ENCODE measurements around the gene TMEM244.
"Not testable (repeated sequence)": the region's sequence is repeated elsewhere in the genome, so short reads cannot be mapped to it uniquely, and the experiment has no call there.

The TMEM244 gene, protein sequence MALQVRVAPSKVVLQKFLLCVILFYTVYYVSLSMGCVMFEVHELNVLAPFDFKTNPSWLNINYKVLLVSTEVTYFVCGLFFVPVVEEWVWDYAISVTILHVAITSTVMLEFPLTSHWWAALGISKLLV

GRCh38 chr6:129860908-129861665 is at the start of gene TMEM244:
Gene TMEM244, minus strand, starts transcription at chr6:129861315. Its CDS starts 127 bp downstream, at chr6:129861188.
- DNase-seq = peak; percentile 1

DNA sequence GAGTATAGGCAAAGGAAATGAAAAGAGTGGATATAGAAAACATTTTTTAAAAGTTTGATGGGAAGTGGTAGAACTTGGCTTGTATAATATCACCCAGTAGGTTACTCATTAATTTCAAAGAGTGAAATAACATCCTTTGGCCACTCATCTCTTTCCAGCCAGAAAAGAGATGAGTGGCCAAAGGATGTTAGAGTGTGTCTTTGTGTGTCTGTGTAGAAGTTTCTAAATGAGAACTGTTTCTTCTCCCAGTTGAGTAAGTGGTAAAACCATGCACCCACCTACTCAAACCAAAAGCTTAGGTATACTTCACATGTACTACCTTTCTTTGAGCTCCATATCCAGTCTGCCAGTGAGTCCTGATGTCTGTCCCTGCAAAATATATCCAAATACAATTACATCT is 47.7 kb upstream of the TMEM244 start:
- DNase-seq = no peak

- DNase-seq = no peak
Observed at GRCh38 chr6:129908356-129908755, 47.2 kb upstream of the TMEM244 start.

- DNase-seq = no peak
Observed at GRCh38 chr6:129906515-129907077, 45.5 kb upstream of the TMEM244 start.

DNA sequence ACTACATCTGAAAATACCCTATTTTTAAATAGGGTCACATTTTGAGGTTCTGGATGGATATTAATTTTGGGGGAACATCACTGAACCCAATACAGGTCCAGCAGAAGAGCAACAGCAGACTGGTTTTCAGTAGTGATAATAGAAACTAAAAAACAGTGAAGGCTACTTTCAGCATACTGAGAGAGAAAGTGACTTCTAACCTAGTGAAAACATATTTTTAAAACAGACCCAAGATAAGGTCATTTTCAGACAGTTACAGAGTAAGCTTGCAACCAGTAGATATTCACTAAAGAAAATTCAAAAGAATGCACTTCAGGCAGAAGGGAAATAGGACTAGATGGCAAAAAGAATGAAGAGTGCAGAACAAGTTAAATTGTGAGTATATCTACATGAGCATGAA is 42.0 kb upstream of the TMEM244 start:
- no peak for DNase-seq

GRCh38 chr6:129902681-129903080 is 41.6 kb upstream of the TMEM244 start:
- DNase-seq = no peak

DNA sequence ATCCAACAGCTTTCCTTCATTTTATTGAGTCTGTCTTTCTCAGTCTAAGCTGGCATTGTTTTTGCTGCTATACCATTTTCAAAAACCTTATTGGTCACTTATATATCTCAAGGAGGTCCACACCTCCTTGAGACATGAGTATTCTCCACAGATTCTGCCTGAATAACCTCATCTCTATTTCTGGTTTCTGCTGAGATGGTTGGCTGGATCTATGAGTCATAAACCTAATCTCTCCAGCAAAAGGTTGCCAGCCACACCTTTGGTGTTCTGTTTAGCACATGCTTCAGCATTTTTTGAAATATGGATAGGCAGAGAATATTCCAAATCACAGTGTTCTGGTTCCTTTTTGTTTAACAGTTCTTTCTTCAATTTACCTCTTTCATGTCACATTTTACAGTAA is 40.8 kb upstream of the TMEM244 start:
- no peak for DNase-seq

DNA sequence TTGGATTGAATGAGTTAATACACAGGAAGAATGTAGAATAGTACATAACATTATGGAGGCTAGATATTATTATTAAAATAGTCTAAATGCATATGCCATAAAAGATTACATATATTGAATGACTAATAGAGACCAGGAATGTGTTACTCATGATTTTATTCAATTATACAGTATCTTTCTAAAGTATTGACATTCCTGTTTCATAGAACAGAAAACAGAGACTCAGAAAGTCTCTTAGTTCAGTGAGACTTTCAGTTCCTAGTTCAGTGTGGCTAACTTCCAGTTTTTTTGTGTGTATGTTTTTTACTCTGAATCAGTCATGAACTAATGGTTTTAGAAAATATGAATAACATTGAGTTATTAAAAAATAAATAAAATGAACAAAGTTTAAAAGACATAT is 34.6 kb upstream of the TMEM244 start:
- DNase-seq = no peak

DNA sequence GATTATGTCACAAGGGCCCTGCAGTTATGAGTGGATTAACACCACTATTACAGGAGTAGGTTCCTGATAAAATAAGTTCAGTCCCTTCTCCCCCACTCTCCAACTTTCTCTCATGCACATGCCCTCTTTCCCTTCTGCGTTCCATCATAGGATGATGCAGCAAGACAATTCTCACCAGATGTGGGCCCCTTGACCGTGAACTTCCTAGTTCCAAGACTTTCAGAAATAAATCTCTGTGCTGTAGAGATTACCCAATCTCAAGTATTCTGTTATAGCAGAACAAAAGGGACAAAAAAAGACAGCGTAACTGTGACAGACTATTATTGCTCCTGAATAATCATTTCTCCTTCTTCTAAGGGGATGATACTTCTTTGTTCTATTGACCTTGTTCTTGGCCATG is 33.8 kb upstream of the TMEM244 start:
- DNase-seq = no peak

- DNase-seq = no peak
Observed at GRCh38 chr6:129893640-129894039, 32.5 kb upstream of the TMEM244 start.

DNA sequence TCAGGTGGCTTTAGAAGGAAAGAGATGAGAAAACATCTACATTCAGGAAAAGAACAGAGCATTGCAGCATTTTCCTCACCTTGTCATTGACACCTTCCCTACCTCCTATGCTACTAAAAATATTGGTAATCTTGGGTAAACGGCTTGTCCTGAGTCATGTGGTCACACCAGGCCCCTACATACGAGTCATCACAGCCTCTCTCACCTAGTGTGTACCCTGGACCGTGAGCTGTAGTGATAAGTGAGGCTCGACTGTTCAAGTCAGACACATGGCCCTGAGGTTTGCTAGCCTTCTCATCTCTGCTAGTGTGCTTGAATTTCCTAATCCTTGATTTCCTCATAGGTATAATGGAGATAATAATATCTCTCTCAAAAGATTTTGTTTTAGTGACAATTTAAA is 29.6 kb upstream of the TMEM244 start:
- no peak for DNase-seq

- no peak for DNase-seq
Observed at GRCh38 chr6:129890164-129890563, 29.0 kb upstream of the TMEM244 start.

DNA sequence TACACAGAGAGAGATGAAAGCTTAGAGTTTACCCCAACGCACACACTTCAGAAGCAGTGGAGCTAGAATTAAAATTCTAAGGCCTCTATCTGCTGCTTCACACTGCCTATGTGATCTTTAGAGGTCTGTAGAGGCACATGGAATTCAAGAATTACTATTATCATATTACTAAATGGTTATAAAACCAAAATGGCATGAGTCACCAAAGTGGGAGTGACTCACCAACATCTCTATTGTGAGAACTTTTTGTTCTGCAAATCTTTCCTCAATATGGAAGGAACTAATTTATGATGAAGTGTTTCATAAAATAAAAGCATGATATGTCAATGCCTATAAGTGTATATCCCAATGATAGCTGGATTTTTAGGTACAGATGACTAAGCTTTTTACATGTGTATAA is 28.5 kb upstream of the TMEM244 start:
- no peak for DNase-seq

GRCh38 chr6:129886401-129887155 is 25.5 kb upstream of the TMEM244 start:
- no peak for DNase-seq

- DNase-seq = no peak
Observed at GRCh38 chr6:129884211-129884610, 23.1 kb upstream of the TMEM244 start.

DNA sequence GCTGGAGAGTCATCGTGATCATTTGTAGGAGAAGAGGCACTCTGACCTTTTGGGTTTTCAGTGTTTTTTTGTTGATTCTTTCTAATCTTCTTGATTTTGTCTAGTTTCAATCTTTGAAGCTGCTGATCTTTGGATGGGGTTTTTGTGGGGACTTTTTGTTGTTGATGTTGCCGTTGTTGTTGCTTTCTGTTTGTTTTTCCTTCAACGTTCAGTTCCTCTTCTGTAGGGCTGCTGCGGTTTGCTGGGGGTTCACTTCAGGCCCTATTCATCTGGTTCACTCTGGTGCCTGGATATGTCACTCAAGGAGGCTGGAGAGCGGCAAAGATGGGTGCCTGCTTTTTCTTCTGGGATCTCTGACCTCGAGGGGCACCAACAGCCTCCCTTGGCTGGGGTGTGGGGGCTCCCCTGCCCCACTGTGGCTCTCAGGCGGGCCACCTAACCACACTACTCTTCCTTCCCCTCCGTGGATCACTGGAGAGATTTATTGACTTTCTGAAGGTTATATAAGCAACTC is 21.5 kb upstream of the TMEM244 start:
- DNase-seq = no peak

GRCh38 chr6:129877894-129878293 is 16.8 kb upstream of the TMEM244 start:
- DNase-seq = not testable (repeated sequence)

GRCh38 chr6:129875610-129876520 is 14.8 kb upstream of the TMEM244 start:
- DNase-seq = no peak

DNA sequence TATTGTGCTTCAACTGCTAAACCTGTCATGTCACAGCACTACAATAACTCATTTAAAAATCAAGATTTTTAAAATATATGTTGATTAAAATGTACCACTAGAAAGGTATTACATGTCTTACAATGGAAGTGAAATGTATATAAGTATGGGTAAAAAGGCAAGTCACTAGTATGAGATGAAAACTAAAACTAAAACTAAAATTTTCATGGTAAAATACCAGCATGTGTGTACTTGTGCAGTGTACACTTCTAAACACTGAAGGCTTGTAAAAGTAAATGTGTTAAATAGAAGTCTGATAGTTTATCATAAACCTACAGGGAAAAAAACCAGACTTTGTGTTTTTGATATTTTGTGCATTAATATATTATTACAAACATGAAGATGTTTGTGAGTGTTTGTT is 13.7 kb upstream of the TMEM244 start:
- no peak for DNase-seq

GRCh38 chr6:129872586-129872985 is 11.5 kb upstream of the TMEM244 start:
- no peak for DNase-seq

DNA sequence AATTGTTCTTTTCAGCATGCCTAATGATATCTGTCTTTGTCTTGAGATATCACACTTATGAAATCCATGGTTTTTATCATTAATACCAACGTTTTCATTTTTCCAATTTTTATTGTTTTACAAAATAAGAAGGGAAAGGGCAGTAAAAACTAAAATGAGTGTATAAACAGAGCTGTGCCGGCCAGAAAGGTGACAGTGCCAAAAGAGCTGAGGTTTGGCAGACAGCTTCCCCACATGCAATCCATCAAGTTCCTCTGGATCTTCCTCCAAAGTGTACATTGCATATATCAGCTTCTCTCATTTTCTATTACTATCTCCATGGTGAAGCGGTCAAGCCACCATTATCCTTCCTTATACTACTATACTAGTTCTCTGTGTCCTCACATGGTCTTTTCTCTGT is 10.1 kb upstream of the TMEM244 start:
- no peak for DNase-seq

- no peak for DNase-seq
Observed at GRCh38 chr6:129867403-129867802, 6.3 kb upstream of the TMEM244 start.

- DNase-seq = no peak
Observed at GRCh38 chr6:129866688-129867087, 5.6 kb upstream of the TMEM244 start.

Measured in stimulated activated naive CD4-positive, alpha-beta T cell treated with Interleukin-2 at 50 U/mL for 16 hours (primary cell).